ENCODE data around the gene LIMS3.
"Not testable (repeated sequence)": the region's sequence is repeated elsewhere in the genome, so short reads cannot be mapped to it uniquely, and the experiment has no call there.

LIMS3 gene

GRCh38 chr2:109898462-109899336 is at the start of gene LIMS3:
TSS of gene LIMS3 (plus strand) at chr2:109898688. CDS start at chr2:109898729, 41 bp downstream.
- in situ Hi-C loops (cut with HindIII; ENCODE audit: low pct_ligation_motif_present, low sequenced_read_pairs); H3K4me3 ChIP-seq (ENCODE audit: low read depth, low read length); H3K36me3 ChIP-seq (replicated peaks); H3K27ac ChIP-seq; DNase-seq; H3K27me3 ChIP-seq (replicated peaks): not testable (repeated sequence)

GRCh38 chr2:109871129-109871751 is 27.2 kb upstream of the LIMS3 start:
- H3K27me3 ChIP-seq (replicated peaks); H3K27ac ChIP-seq; in situ Hi-C loops (cut with HindIII; ENCODE audit: low pct_ligation_motif_present, low sequenced_read_pairs); DNase-seq; H3K4me3 ChIP-seq (ENCODE audit: low read depth, low read length); H3K36me3 ChIP-seq (replicated peaks): not testable (repeated sequence)

GRCh38 chr2:109876625-109877024 is 21.9 kb upstream of the LIMS3 start:
- H3K4me3 ChIP-seq (ENCODE audit: low read depth, low read length); in situ Hi-C loops (cut with HindIII; ENCODE audit: low pct_ligation_motif_present, low sequenced_read_pairs); H3K27ac ChIP-seq; DNase-seq; H3K36me3 ChIP-seq (replicated peaks); H3K27me3 ChIP-seq (replicated peaks): not testable (repeated sequence)

- H3K36me3 ChIP-seq (replicated peaks); H3K4me3 ChIP-seq (ENCODE audit: low read depth, low read length); H3K27me3 ChIP-seq (replicated peaks); H3K27ac ChIP-seq; in situ Hi-C loops (cut with HindIII; ENCODE audit: low pct_ligation_motif_present, low sequenced_read_pairs); DNase-seq: not testable (repeated sequence)
These were observed 16.4 kb upstream of the LIMS3 start for GRCh38 chr2:109882112-109882511.

- H3K36me3 ChIP-seq (replicated peaks); H3K27me3 ChIP-seq (replicated peaks); H3K4me3 ChIP-seq (ENCODE audit: low read depth, low read length); in situ Hi-C loops (cut with HindIII; ENCODE audit: low pct_ligation_motif_present, low sequenced_read_pairs); DNase-seq; H3K27ac ChIP-seq: not testable (repeated sequence)
These were observed 10.1 kb upstream of the LIMS3 start for GRCh38 chr2:109888414-109888813.

GRCh38 chr2:109889909-109890308 is 8.6 kb upstream of the LIMS3 start:
- DNase-seq; H3K27ac ChIP-seq; H3K4me3 ChIP-seq (ENCODE audit: low read depth, low read length); H3K27me3 ChIP-seq (replicated peaks); in situ Hi-C loops (cut with HindIII; ENCODE audit: low pct_ligation_motif_present, low sequenced_read_pairs); H3K36me3 ChIP-seq (replicated peaks): not testable (repeated sequence)

GRCh38 chr2:109891024-109891423 is 7.5 kb upstream of the LIMS3 start:
- H3K4me3 ChIP-seq (ENCODE audit: low read depth, low read length); H3K27ac ChIP-seq; H3K36me3 ChIP-seq (replicated peaks); in situ Hi-C loops (cut with HindIII; ENCODE audit: low pct_ligation_motif_present, low sequenced_read_pairs); H3K27me3 ChIP-seq (replicated peaks); DNase-seq: not testable (repeated sequence)

- in situ Hi-C loops (cut with HindIII; ENCODE audit: low pct_ligation_motif_present, low sequenced_read_pairs); H3K27me3 ChIP-seq (replicated peaks); H3K36me3 ChIP-seq (replicated peaks); H3K27ac ChIP-seq; H3K4me3 ChIP-seq (ENCODE audit: low read depth, low read length); DNase-seq: not testable (repeated sequence)
These were observed 4.8 kb upstream of the LIMS3 start for GRCh38 chr2:109893736-109894135.

- H3K27ac ChIP-seq; DNase-seq; H3K27me3 ChIP-seq (replicated peaks); in situ Hi-C loops (cut with HindIII; ENCODE audit: low pct_ligation_motif_present, low sequenced_read_pairs); H3K4me3 ChIP-seq (ENCODE audit: low read depth, low read length); H3K36me3 ChIP-seq (replicated peaks): not testable (repeated sequence)
These were observed 4.3 kb upstream of the LIMS3 start for GRCh38 chr2:109894141-109894540.

GRCh38 chr2:109895090-109895869 is 3.2 kb upstream of the LIMS3 start:
- H3K27ac ChIP-seq; in situ Hi-C loops (cut with HindIII; ENCODE audit: low pct_ligation_motif_present, low sequenced_read_pairs); DNase-seq; H3K27me3 ChIP-seq (replicated peaks); H3K4me3 ChIP-seq (ENCODE audit: low read depth, low read length); H3K36me3 ChIP-seq (replicated peaks): not testable (repeated sequence)

GRCh38 chr2:109896212-109896611 is 2.3 kb upstream of the LIMS3 start:
- in situ Hi-C loops (cut with HindIII; ENCODE audit: low pct_ligation_motif_present, low sequenced_read_pairs); DNase-seq; H3K27ac ChIP-seq; H3K27me3 ChIP-seq (replicated peaks); H3K36me3 ChIP-seq (replicated peaks); H3K4me3 ChIP-seq (ENCODE audit: low read depth, low read length): not testable (repeated sequence)

GRCh38 chr2:109897769-109898461 is 573 bp upstream of the LIMS3 start:
- H3K4me3 ChIP-seq (ENCODE audit: low read depth, low read length); H3K27me3 ChIP-seq (replicated peaks); H3K36me3 ChIP-seq (replicated peaks); H3K27ac ChIP-seq; DNase-seq; in situ Hi-C loops (cut with HindIII; ENCODE audit: low pct_ligation_motif_present, low sequenced_read_pairs): not testable (repeated sequence)

- H3K27ac ChIP-seq; H3K27me3 ChIP-seq (replicated peaks); in situ Hi-C loops (cut with HindIII; ENCODE audit: low pct_ligation_motif_present, low sequenced_read_pairs); DNase-seq; H3K4me3 ChIP-seq (ENCODE audit: low read depth, low read length); H3K36me3 ChIP-seq (replicated peaks): not testable (repeated sequence)
These were observed 7.3 kb downstream of the LIMS3 start for GRCh38 chr2:109905796-109906195.

GRCh38 chr2:109908626-109909025 is 10.1 kb downstream of the LIMS3 start:
- H3K27me3 ChIP-seq (replicated peaks); H3K36me3 ChIP-seq (replicated peaks); DNase-seq; H3K27ac ChIP-seq; in situ Hi-C loops (cut with HindIII; ENCODE audit: low pct_ligation_motif_present, low sequenced_read_pairs); H3K4me3 ChIP-seq (ENCODE audit: low read depth, low read length): not testable (repeated sequence)

All from brain microvascular endothelial cell (primary cell).